Neutrophil (primary cell): ENCODE results near the gene SLC9A5.

ENCODE experiments used
- H3K27ac ChIP-seq: fragments of 200-600 bp; sonication (generic); 2 replicates; pipeline ENCODE4 v1.5.1; 2016; ENCODE audit warnings: mild to moderate bottlenecking, moderate library complexity
- H3K27me3 ChIP-seq: fragments of 200-600 bp; sonication (generic); 2 replicates; pipeline ENCODE4 v1.6.0; 2016; ENCODE audit warnings: mild to moderate bottlenecking
- H3K36me3 ChIP-seq: fragments of 200-600 bp; sonication (generic); 2 replicates; pipeline ENCODE4 v1.5.1; 2017
- H3K4me1 ChIP-seq, 2 experiments: fragments of 200-600 bp in 1 of 2; sonication (generic) in 1 of 2; 1 replicate in 1 of 2; 2 replicates in 1 of 2; pipeline versions ENCODE4 v1.5.1 to v1.6.1; 2013 to 2016; ENCODE audit warnings: low read depth in 1 of 2, low read length in 1 of 2, mild to moderate bottlenecking in 1 of 2, moderate library complexity in 1 of 2; ENCODE audit not compliant: control insufficient read depth in 1 of 2, insufficient read depth in 1 of 2
- H3K4me3 ChIP-seq, 2 experiments: fragments of 200-600 bp in 1 of 2; sonication (generic) in 1 of 2; 1 replicate in 1 of 2; 2 replicates in 1 of 2; pipeline ENCODE4 v1.5.1; 2013 to 2016; ENCODE audit warnings: low read depth in 1 of 2, low read length in 1 of 2, mild to moderate bottlenecking in 1 of 2, moderate library complexity in 1 of 2
- H3K9me3 ChIP-seq: fragments of 200-600 bp; sonication (generic); 2 replicates; pipeline ENCODE4 v1.5.1; 2016
- CTCF ChIP-seq: fragments of 200-600 bp; sonication (generic); IDR thresholded peaks from 2 replicates; pipeline ENCODE4 v1.5.1; 2016; ENCODE audit warnings: antibody characterized with exemption

SLC9A5 gene

DNA sequence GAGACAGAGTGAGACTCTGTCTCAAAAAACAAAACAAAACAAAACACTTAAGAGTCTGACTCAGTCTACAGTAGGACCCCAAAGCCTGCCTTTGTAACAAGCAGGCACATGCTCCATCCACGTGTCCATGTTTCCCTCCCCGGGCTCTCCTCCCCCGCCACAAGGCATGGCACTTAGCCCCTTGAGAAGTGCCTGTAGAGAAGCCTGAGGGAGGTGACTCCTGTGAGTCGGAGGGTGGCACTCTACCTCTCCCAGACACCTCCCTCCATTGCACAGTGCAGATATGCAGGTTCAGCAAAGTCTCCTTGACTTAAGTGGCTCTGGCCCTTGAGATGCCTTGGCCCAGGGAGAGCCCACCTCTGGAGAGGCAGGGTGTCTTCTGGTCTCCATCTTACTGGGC lies 8.3 kb upstream of the SLC9A5 start:
- no peak for TF ChIP-seq CTCF
- Histone ChIP-seq H3K27ac (no peak overlapping the region), H3K9me3 (no peaks in the 10 kb centered on the region), H3K4me1 (peaks cover 27 to 30% of the 10 kb centered on the region in 2 experiments), H3K4me3 (no peak overlapping the region), H3K27me3 (no peaks in the 10 kb centered on the region), H3K36me3 (peaks cover 44% of the 10 kb centered on the region)

DNA sequence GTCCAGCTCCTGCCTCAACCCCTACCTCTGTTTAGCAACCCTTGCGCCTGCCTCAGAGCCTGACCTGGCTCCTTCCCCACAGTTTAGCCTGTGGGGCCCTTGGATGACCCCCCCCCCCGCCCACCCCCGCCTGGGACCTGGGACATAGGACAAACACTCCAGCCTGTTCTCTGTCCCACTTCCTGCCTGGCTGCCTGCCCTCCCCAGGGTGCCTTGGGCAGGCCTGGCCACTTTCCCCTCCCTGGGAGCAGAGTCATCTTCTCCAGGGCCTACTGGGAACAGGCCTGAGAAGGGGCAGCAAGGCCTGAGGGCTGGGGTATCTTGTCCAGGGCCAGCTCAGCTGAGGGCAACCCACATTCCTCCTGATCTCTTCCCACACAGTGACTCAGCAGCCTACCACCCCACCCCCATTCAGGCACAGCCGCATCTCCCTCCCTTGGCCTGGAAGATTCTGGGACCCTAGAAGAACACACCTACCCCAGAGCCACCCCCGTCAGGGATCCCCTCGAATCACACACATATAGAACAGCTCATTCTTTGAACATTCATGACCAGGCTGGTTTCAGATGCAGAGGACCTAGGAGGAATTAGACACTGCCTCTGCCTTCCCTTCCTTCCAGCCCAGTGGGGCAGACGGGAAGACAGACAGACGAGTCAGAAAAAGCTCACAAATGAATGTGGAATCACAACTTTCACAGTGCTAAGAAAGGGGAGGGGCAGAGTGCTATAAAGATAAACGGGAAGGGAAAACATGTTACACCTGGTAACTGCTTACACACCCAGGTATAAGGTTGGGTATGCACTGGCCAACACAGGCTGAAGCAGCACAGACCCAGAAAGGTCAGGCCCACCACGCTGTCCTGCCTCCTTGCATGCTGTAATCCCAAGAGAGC lies 7.5 kb upstream of the SLC9A5 start:
- H3K36me3 ChIP-seq = peaks cover 36% of the 10 kb centered on the region
- peaks cover 35 to 37% of the 10 kb centered on the region in 2 experiments for H3K4me1 ChIP-seq
- no peak overlapping the region for H3K27ac ChIP-seq
- H3K4me3 ChIP-seq = no peak overlapping the region
- H3K9me3 ChIP-seq = no peaks in the 10 kb centered on the region
- no peak for TF ChIP-seq CTCF
- no peaks in the 10 kb centered on the region for H3K27me3 ChIP-seq

DNA sequence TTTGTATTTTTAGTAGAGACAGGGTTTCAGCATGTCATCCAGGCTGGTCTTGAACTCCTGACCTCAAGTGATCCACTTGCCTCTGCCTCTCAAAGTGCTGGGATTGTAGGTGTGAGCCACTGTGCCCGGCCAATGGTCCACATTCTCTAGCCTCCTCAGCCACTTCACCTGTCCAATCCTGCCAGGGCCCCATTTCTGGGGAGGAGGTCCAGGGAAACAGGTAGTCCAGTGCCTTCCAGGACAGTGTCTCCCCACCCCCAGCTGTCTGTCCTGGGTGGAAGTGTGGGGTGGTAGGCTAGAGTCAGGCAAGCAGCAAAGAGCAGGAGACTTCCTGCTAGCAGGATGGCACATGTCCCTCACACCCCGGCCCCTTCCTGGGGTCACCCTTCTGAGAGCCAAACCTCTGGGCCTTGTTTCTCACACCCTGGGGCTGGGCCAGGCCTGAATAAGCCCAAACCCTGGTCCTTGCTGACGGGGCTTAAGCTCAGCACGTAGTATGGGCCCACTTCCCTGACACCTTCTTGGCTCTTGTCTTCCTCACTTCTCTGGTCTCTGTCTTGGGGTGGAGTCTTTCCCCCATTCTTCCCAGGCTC lies 6.5 kb upstream of the SLC9A5 start:
- no peak for TF ChIP-seq CTCF
- Histone ChIP-seq H3K4me1 (peaks cover 38 to 45% of the 10 kb centered on the region in 2 experiments), H3K9me3 (no peaks in the 10 kb centered on the region), H3K27ac (peak overlapping the region; percentile 33), H3K27me3 (no peaks in the 10 kb centered on the region), H3K4me3 (no peak overlapping the region), H3K36me3 (peaks cover 26% of the 10 kb centered on the region)

- H3K27ac ChIP-seq = peak overlapping the region; percentile 99
- peak overlapping the region in 1 of 2 experiments; percentile 88 for H3K4me3 ChIP-seq
- no peak for TF ChIP-seq CTCF
- H3K4me1 ChIP-seq = peaks cover 48 to 57% of the 10 kb centered on the region in 2 experiments
- peaks cover 14% of the 10 kb centered on the region for H3K36me3 ChIP-seq
- peaks cover 10% of the 10 kb centered on the region for H3K27me3 ChIP-seq
- no peaks in the 10 kb centered on the region for H3K9me3 ChIP-seq
Measured at GRCh38 chr16:67243481-67243880, 5.3 kb upstream of the SLC9A5 start.

GRCh38 chr16:67244387-67245185 lies 4.2 kb upstream of the SLC9A5 start:
- Histone ChIP-seq H3K9me3 (no peaks in the 10 kb centered on the region), H3K27me3 (peaks cover 21% of the 10 kb centered on the region), H3K4me1 (peaks cover 53 to 63% of the 10 kb centered on the region in 2 experiments), H3K27ac (peak overlapping the region; percentile 99), H3K4me3 (peak overlapping the region; percentile 82 to 88), H3K36me3 (peaks cover 3% of the 10 kb centered on the region)
- TF ChIP-seq CTCF = peak; percentile 13
